ENCODE results near the gene PRKG1.

- TF ChIP-seq TAF1 (IDR thresholded peaks at IDR 0.05; ENCODE audit: borderline replicate concordance, insufficient read depth, low read length) (no peak), POLR2AphosphoS5 (IDR thresholded peaks at IDR 0.05; ENCODE audit: low read depth, low read length) (no peak), SIN3A (IDR thresholded peaks at IDR 0.05; ENCODE audit: borderline replicate concordance, insufficient read depth, low read length) (no peak)
Observed at GRCh38 chr10:51698473-51699063, 624.3 kb downstream of the PRKG1 start.
